Gastrocnemius medialis (tissue), 4 donors: Measurements from ENCODE around the gene TTN.

Source experiments
- CTCF ChIP-seq, 5 experiments: fragments of 450-650 bp in 3 of 5; fragments of 200-600 bp in 2 of 5; sonication (generic) in 2 of 5; IDR thresholded peaks in 4 of 5; conservative IDR thresholded peaks in 1 of 5; 1 replicate in 4 of 5; 2 replicates in 1 of 5; pipeline ENCODE4 v1.5.1; 2016 to 2019; ENCODE audit warnings: antibody characterized with exemption in 5 of 5, mild to moderate bottlenecking in 3 of 5, moderate library complexity in 3 of 5
- POLR2A ChIP-seq, 2 donors: fragments of 450-650 bp; IDR thresholded peaks; one replicate each; pipeline ENCODE4 v1.6.1; 2017; ENCODE audit warnings: antibody characterized with exemption in 2 of 2, mild to moderate bottlenecking in 2 of 2, moderate library complexity in 2 of 2

GRCh38 chr2:178478439-178479274, 328.6 kb downstream of the TTN start, which contains the start of gene FKBP7:
- TF ChIP-seq CTCF (IDR thresholded peaks at IDR 0.05 in 4 of 5, conservative IDR thresholded peaks at IDR 0.05 in 1 of 5) (peak; percentile 59 to 79 (median 69)), POLR2A (IDR thresholded peaks at IDR 0.05) (peak; percentile 84 to 87)
